Body of pancreas (tissue), 4 donors: ENCODE data around the gene RAD51B. TPM values are rescaled to one million over a fixed set of nuclear protein-coding genes. Genes with fewer than 3 reads are reported as not detected.

Source experiments
- ATAC-seq: fragments of 150-250 bp; one replicate; pipeline ENCODE4 v1.9.1; 2016
- DNase-seq, 4 donors: peaks; one replicate each; pipeline ENCODE4 v3.0.0-alpha.2; 2019
- H3K27ac ChIP-seq, 4 donors: fragments of 200-600 bp; sonication (generic); 1 replicate in 3 of 4; 2 replicates in 1 of 4; pipeline versions ENCODE4 v1.5.1 to v1.6.1; 2016 to 2019; ENCODE audit warnings: mild to moderate bottlenecking in 1 of 4, mixed read lengths in 1 of 4, moderate library complexity in 1 of 4
- H3K27me3 ChIP-seq, 2 donors: fragments of 200-600 bp; sonication (generic); one replicate each; pipeline ENCODE4 v1.6.0; 2016; ENCODE audit warnings: mild to moderate bottlenecking in 1 of 2
- H3K36me3 ChIP-seq, 2 donors: fragments of 200-600 bp; sonication (generic); replicated peaks in 1 of 2; 2 replicates each; pipeline ENCODE4 v1.5.1; 2016; ENCODE audit warnings: low read depth in 2 of 2; ENCODE audit not compliant: insufficient read depth in 1 of 2
- H3K4me1 ChIP-seq: fragments of 200-600 bp; sonication (generic); one replicate; pipeline ENCODE4 v1.6.0; 2016
- H3K4me3 ChIP-seq, 2 donors: fragments of 200-600 bp; sonication (generic); 1 replicate in 1 of 2; 2 replicates in 1 of 2; pipeline ENCODE4 v1.5.1; 2016 to 2019
- H3K9me3 ChIP-seq, 3 donors: fragments of 200-600 bp; sonication (generic); 1 replicate in 2 of 3; 2 replicates in 1 of 3; pipeline ENCODE4 v1.5.1; 2016
- CTCF ChIP-seq, 7 experiments: fragments of 450-650 bp in 4 of 7; fragments of 200-600 bp in 3 of 7; sonication (generic) in 3 of 7; IDR thresholded peaks; one replicate each; pipeline ENCODE4 v1.5.1; 2016 to 2019; ENCODE audit warnings: antibody characterized with exemption in 7 of 7
- POLR2A ChIP-seq, 3 donors: fragments of 450-650 bp; IDR thresholded peaks; one replicate each; pipeline ENCODE4 v1.6.1; 2016; ENCODE audit warnings: antibody characterized with exemption in 3 of 3, mild to moderate bottlenecking in 2 of 3
- WGBS, 2 donors: methylation state at CpG; one replicate each; pipeline ENCODE4 v1.1.5; 2017; 5-methylcytosine and 5-hydroxymethylcytosine counted together
- intact Hi-C: fragments of 100-400 bp; cut with DNase I; formaldehyde crosslinking; loops from one replicate; pipeline ENCODE4 v1.15.1; 2023
- total RNA-seq, 2 donors: library from RNA; depleted of rRNA; stranded (reverse); fragments of >200 nt; gene quantifications; one replicate each; pipeline ENCODE4 v1.1.0, GENCODE V29; 2016

The RAD51B gene
- total RNA-seq, 2 donors from 2014 or later: 12.2 to 29.6 TPM

- Histone ChIP-seq H3K4me3 (no peak overlapping the region), H3K36me3 (no peaks in the 10 kb centered on the region), H3K27me3 (no peaks in the 10 kb centered on the region), H3K9me3 (no peaks in the 10 kb centered on the region), H3K4me1 (peaks cover 64% of the 10 kb centered on the region), H3K27ac (peak overlapping the region; percentile 79 to 92 (median 88))
- DNase-seq (peak; percentile 72 to 90 (median 82)), ATAC-seq (peak; percentile 96)
- TF ChIP-seq POLR2A (IDR thresholded peaks at IDR 0.05): peak in 1 of 3 donors; percentile 13
- TF ChIP-seq CTCF (IDR thresholded peaks at IDR 0.05): no peak
- intact Hi-C loops: no loop called here
- WGBS, 2 donors: 0 to 26% methylated on average over 2 of the region's 2 CpGs
Measured at GRCh38 chr14:68232300-68233055, 412.9 kb downstream of the RAD51B start.

GRCh38 chr14:68233101-68233784, 413.7 kb downstream of the RAD51B start:
- intact Hi-C loops: no loop called here
- H3K27me3 ChIP-seq: no peaks in the 10 kb centered on the region
- ATAC-seq (no peak), DNase-seq (no peak)
- no peaks in the 10 kb centered on the region for H3K36me3 ChIP-seq
- no peak overlapping the region for H3K4me3 ChIP-seq
- H3K4me1 ChIP-seq: peaks cover 67% of the 10 kb centered on the region
- no peaks in the 10 kb centered on the region for H3K9me3 ChIP-seq
- TF ChIP-seq POLR2A (IDR thresholded peaks at IDR 0.05) (no peak), CTCF (IDR thresholded peaks at IDR 0.05) (no peak)
- H3K27ac ChIP-seq: peak overlapping the region; percentile 79 to 92 (median 88)

- Histone ChIP-seq H3K4me3 (no peak overlapping the region), H3K27ac (peak overlapping the region; percentile 18 to 92 (median 88)), H3K4me1 (peaks cover 77% of the 10 kb centered on the region), H3K9me3 (no peaks in the 10 kb centered on the region), H3K27me3 (no peaks in the 10 kb centered on the region), H3K36me3 (no peaks in the 10 kb centered on the region)
- DNase-seq (no peak), ATAC-seq (no peak)
- WGBS, 2 donors: 77 to 79% methylated on average over 3 of the region's 3 CpGs
- TF ChIP-seq CTCF (IDR thresholded peaks at IDR 0.05) (no peak), POLR2A (IDR thresholded peaks at IDR 0.05) (no peak)
- intact Hi-C loops: no loop called here
Measured at GRCh38 chr14:68234101-68234905, 414.7 kb downstream of the RAD51B start.

GRCh38 chr14:68235011-68235410, 415.4 kb downstream of the RAD51B start:
- Histone ChIP-seq H3K27me3 (no peaks in the 10 kb centered on the region), H3K4me3 (no peak overlapping the region), H3K4me1 (peaks cover 77% of the 10 kb centered on the region), H3K27ac (peak overlapping the region in 2 of 4 donors; percentile 90 to 92), H3K36me3 (no peaks in the 10 kb centered on the region), H3K9me3 (no peaks in the 10 kb centered on the region)
- intact Hi-C loops: no loop called here
- no peak for TF ChIP-seq POLR2A (IDR thresholded peaks at IDR 0.05)
- TF ChIP-seq CTCF (IDR thresholded peaks at IDR 0.05): no peak
- 74 to 82% methylated on average over 3 of the region's 3 CpGs for WGBS, 2 donors
- ATAC-seq (no peak), DNase-seq (no peak)
